PC-3 (cell line): ENCODE results near the gene GRIP2. TPM values are rescaled to one million over a fixed set of nuclear protein-coding genes. Genes with fewer than 3 reads are reported as not detected.

Experiments
- ATAC-seq: fragments of 200-7000 bp; cut with Tn5 transposase; 2 replicates; pipeline ENCODE4 v1.9.1; 2020; ENCODE audit warnings: mild to moderate bottlenecking, moderate library complexity
- BruUV-seq: library from RNA; stranded (reverse); fragments of 400-500 nt; replicated peaks from 2 replicates; lab custom pipeline; 2021; lab: Mats Ljungman, UMichigan
- CTCF ChIA-PET: fragments of 300-600 bp; sonication (Branson Sonifier 250); formaldehyde crosslinking; loops from one replicate; lab custom pipeline; 2022; ENCODE audit warnings: antibody characterized with exemption; lab: Charles Lee
- POLR2A ChIA-PET: fragments of 300-600 bp; sonication (Branson Sonifier 250); formaldehyde crosslinking; loops from one replicate; lab custom pipeline; 2022; ENCODE audit warnings: antibody characterized with exemption; ENCODE audit not compliant: unreplicated experiment; lab: Charles Lee
- DNase-seq: peaks from one replicate; pipeline ENCODE4 v3.0.0-alpha.2; 2015
- H2AFZ ChIP-seq: fragments of 300-600 bp; sonication (generic); 2 replicates; pipeline ENCODE4 v1.6.0; 2016; ENCODE audit warnings: antibody characterized with exemption, low read length
- H3F3A ChIP-seq: fragments of 300-600 bp; sonication (generic); one replicate; pipeline ENCODE4 v1.6.0; 2017; ENCODE audit warnings: antibody characterized with exemption, low read length, control low read depth, mild to moderate bottlenecking; ENCODE audit not compliant: unreplicated experiment
- H3K27ac ChIP-seq: fragments of 300-600 bp; sonication (generic); 2 replicates; pipeline ENCODE4 v1.5.1; 2016; ENCODE audit warnings: mild to moderate bottlenecking, low read length
- H3K27me3 ChIP-seq: fragments of 300-600 bp; sonication (generic); 2 replicates; pipeline ENCODE4 v1.6.1; 2016; ENCODE audit warnings: low read length, mixed read lengths
- H3K36me3 ChIP-seq: fragments of 300-600 bp; sonication (generic); 2 replicates; pipeline ENCODE4 v1.6.1; 2016; ENCODE audit warnings: low read depth, mixed run types, low read length, mixed read lengths
- H3K4me1 ChIP-seq: fragments of 300-600 bp; sonication (generic); 2 replicates; pipeline ENCODE4 v1.5.1; 2016; ENCODE audit warnings: low read length; ENCODE audit not compliant: insufficient read depth
- H3K4me2 ChIP-seq: fragments of 300-600 bp; sonication (generic); 2 replicates; pipeline ENCODE4 v1.6.0; 2016; ENCODE audit warnings: low read length
- H3K4me3 ChIP-seq: fragments of 300-600 bp; sonication (generic); 2 replicates; pipeline ENCODE4 v1.5.1; 2016; ENCODE audit warnings: mild to moderate bottlenecking, low read length, mixed read lengths
- H3K79me2 ChIP-seq: fragments of 300-600 bp; sonication (generic); 2 replicates; pipeline ENCODE4 v1.6.1; 2017; ENCODE audit warnings: low read length, mixed read lengths
- H3K9ac ChIP-seq: fragments of 300-600 bp; sonication (generic); 2 replicates; pipeline ENCODE4 v1.6.0; 2016; ENCODE audit warnings: mild to moderate bottlenecking, low read length
- H3K9me2 ChIP-seq: fragments of 300-600 bp; sonication (generic); replicated peaks from 2 replicates; pipeline ENCODE4 v1.6.1; 2016; ENCODE audit warnings: mixed run types, low read length, mixed read lengths
- H3K9me3 ChIP-seq: fragments of 300-600 bp; sonication (generic); 2 replicates; pipeline ENCODE4 v1.6.1; 2016; ENCODE audit warnings: low read length, mixed read lengths
- H4K20me1 ChIP-seq: fragments of 300-600 bp; sonication (generic); 2 replicates; pipeline ENCODE4 v1.6.1; 2016; ENCODE audit warnings: low read length, mixed read lengths
- CTCF ChIP-seq: fragments of 300-600 bp; sonication (generic); conservative IDR thresholded peaks from 2 replicates; pipeline ENCODE4 v1.5.1; 2017; ENCODE audit warnings: antibody characterized with exemption, low read depth, mild to moderate bottlenecking, low read length
- EZH2 ChIP-seq: fragments of 300-600 bp; sonication (generic); IDR thresholded peaks from one replicate; pipeline ENCODE4 v1.6.1; 2017; ENCODE audit warnings: antibody characterized with exemption, mild to moderate bottlenecking, low read length; ENCODE audit not compliant: unreplicated experiment
- EZH2phosphoT487 ChIP-seq: fragments of 300-600 bp; sonication (generic); IDR thresholded peaks from 2 replicates; pipeline ENCODE4 v1.6.1; 2018; ENCODE audit warnings: mild to moderate bottlenecking, antibody characterized with exemption, low read length, borderline replicate concordance
- intact Hi-C: fragments of 100-400 bp; cut with micrococcal nuclease; formaldehyde crosslinking; loops from 2 replicates; pipeline ENCODE4 v1.9.0; 2023
- total RNA-seq: library from RNA; depleted of rRNA; stranded (reverse); fragments of >200 nt; gene quantifications from 2 replicates; pipeline ENCODE4 v1.2.3, GENCODE V29; 2014

Gene GRIP2
- total RNA-seq, 1 experiment from 2014 or later, result 0.36 TPM

- peak; percentile 94 for ATAC-seq
- Histone ChIP-seq H3K9ac (no peak overlapping the region), H4K20me1 (no peaks in the 10 kb centered on the region), H3K4me1 (peaks cover 6% of the 10 kb centered on the region; the same call in 1 of the 2 replicates), H3K9me2 (no peaks in the 10 kb centered on the region), H3K27me3 (peaks cover 13% of the 10 kb centered on the region), H3K9me3 (no peaks in the 10 kb centered on the region), H3F3A (no peaks in the 10 kb centered on the region), H3K4me3 (no peak overlapping the region), H3K36me3 (no peaks in the 10 kb centered on the region), H3K4me2 (no peak overlapping the region), H2AFZ (peak overlapping the region; percentile 49; the same call in 1 of the 2 replicates), H3K27ac (no peak overlapping the region), H3K79me2 (no peaks in the 10 kb centered on the region)
- CTCF ChIA-PET, result interaction anchor here (0.6 kb wide), 1 partner anchor 286 kb away, joined by 3 read pairs; no protein-coding TSS in a partner anchor
- intact Hi-C loops, result no loop called here
- DNase-seq, result peak; percentile 60
- TF ChIP-seq CTCF (no peak), EZH2phosphoT487 (no peak), EZH2 (no peak)
- POLR2A ChIA-PET, result no interaction called here
- no TSS peak for BruUV-seq
Observed at GRCh38 chr3:14532691-14533456, 7.3 kb downstream of the GRIP2 start.

GRCh38 chr3:14531856-14532395 lies 8.2 kb downstream of the GRIP2 start:
- DNase-seq (no peak), ATAC-seq (no peak)
- Histone ChIP-seq H2AFZ (no peak overlapping the region), H3K9me2 (no peaks in the 10 kb centered on the region), H3K79me2 (no peaks in the 10 kb centered on the region), H3K36me3 (no peaks in the 10 kb centered on the region), H3K27ac (no peak overlapping the region), H3K9ac (no peak overlapping the region), H4K20me1 (no peaks in the 10 kb centered on the region), H3K9me3 (no peaks in the 10 kb centered on the region), H3K4me1 (peaks cover 6% of the 10 kb centered on the region; the same call in 1 of the 2 replicates), H3K4me2 (no peak overlapping the region), H3K27me3 (peaks cover 13% of the 10 kb centered on the region), H3F3A (no peaks in the 10 kb centered on the region), H3K4me3 (no peak overlapping the region)
- intact Hi-C loops, result no loop called here
- CTCF ChIA-PET, result no interaction called here
- TF ChIP-seq CTCF (no peak), EZH2 (no peak), EZH2phosphoT487 (no peak)
- POLR2A ChIA-PET, result no interaction called here
- no TSS peak for BruUV-seq

DNA sequence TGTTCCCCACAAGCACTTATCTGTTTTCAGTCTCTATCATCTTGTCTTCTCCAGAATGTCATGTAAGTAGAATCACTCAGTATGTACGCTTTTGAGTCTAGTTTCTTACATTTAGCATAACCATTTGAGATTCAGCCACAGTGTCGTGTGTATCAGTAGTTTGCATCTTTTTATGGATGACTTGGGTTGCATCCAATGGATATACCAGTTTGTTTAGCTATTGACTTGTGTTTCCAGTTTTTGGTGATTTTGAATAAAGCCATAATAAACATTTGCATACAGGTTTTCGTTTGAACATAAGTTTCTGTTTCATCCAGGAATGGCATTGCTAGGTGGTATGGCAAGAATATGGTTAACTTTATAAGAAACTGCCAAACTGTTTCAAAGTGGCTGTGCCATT lies 12.1 kb downstream of the GRIP2 start:
- H3K9me2 ChIP-seq, result no peaks in the 10 kb centered on the region
- intact Hi-C loops, result no loop called here
- ChIA-PET POLR2A (no interaction called here), CTCF (no interaction called here)
- no peaks in the 10 kb centered on the region for H4K20me1 ChIP-seq
- H3K79me2 ChIP-seq, result no peaks in the 10 kb centered on the region
- H3K9me3 ChIP-seq, result no peaks in the 10 kb centered on the region
- no peak overlapping the region for H3K27ac ChIP-seq
- DNase-seq (no peak), ATAC-seq (no peak)
- H2AFZ ChIP-seq, result no peak overlapping the region
- H3K4me2 ChIP-seq, result no peak overlapping the region
- no peak overlapping the region for H3K4me3 ChIP-seq
- no peaks in the 10 kb centered on the region for H3F3A ChIP-seq
- no peaks in the 10 kb centered on the region for H3K36me3 ChIP-seq
- TF ChIP-seq EZH2phosphoT487, result no peak
- TF ChIP-seq EZH2, result no peak
- no peak for TF ChIP-seq CTCF
- peaks cover 5% of the 10 kb centered on the region; the same call in 1 of the 2 replicates for H3K4me1 ChIP-seq
- H3K9ac ChIP-seq, result no peak overlapping the region
- BruUV-seq, result no TSS peak
- peaks cover 13% of the 10 kb centered on the region for H3K27me3 ChIP-seq
